Measurements from ENCODE around the gene BCO2. TPM values are rescaled to one million over a fixed set of nuclear protein-coding genes. Genes with fewer than 3 reads are reported as not detected.

Gene BCO2
- total RNA-seq, 1 donor = 0.72 TPM

GRCh38 chr11:112255067-112255720, 79.9 kb downstream of the BCO2 start:
- Histone ChIP-seq H3K79me2 (ENCODE audit: insufficient read depth, low read length) (no peaks in the 10 kb centered on the region), H4K20me1 (ENCODE audit: insufficient read depth, low read length) (no peaks in the 10 kb centered on the region), H3K4me3 (ENCODE audit: insufficient read depth, low read length) (peak overlapping the region; percentile 20), H3K27me3 (ENCODE audit: insufficient read depth, low read length) (no peaks in the 10 kb centered on the region), H3K36me3 (ENCODE audit: insufficient read depth, low read length) (no peaks in the 10 kb centered on the region), H3K27ac (ENCODE audit: low read depth, low read length) (peak overlapping the region; percentile 59), H2AFZ (ENCODE audit: low read length) (peak overlapping the region; percentile 47), H3K4me2 (ENCODE audit: insufficient read depth, low read length) (peak overlapping the region; percentile 47), H3K9me3 (ENCODE audit: low read depth, low read length) (no peaks in the 10 kb centered on the region), H3K4me1 (ENCODE audit: insufficient read depth, low read length) (peaks cover 13% of the 10 kb centered on the region)
- DNase-seq (ENCODE audit: insufficient read length, low spot score, missing footprints) = no peak
- no peak for TF ChIP-seq CTCF (IDR thresholded peaks at IDR 0.05; ENCODE audit: extremely low read depth, low read depth, low read length)

- Histone ChIP-seq H3K4me3 (ENCODE audit: insufficient read depth, low read length) (no peak within 1 kb of the TSS), H3K9me3 (ENCODE audit: low read depth, low read length) (no peaks in the 10 kb centered on the region), H3K27me3 (ENCODE audit: insufficient read depth, low read length) (no peaks in the 10 kb centered on the region), H3K27ac (ENCODE audit: low read depth, low read length) (no peak within 1 kb of the TSS), H4K20me1 (ENCODE audit: insufficient read depth, low read length) (no peaks in the 10 kb centered on the region), H3K4me1 (ENCODE audit: insufficient read depth, low read length) (peaks cover 5% of the 10 kb centered on the region), H2AFZ (ENCODE audit: low read length) (no peak within 1 kb of the TSS), H3K79me2 (ENCODE audit: insufficient read depth, low read length) (no peaks in the 10 kb centered on the region), H3K36me3 (ENCODE audit: insufficient read depth, low read length) (no peaks in the 10 kb centered on the region), H3K4me2 (ENCODE audit: insufficient read depth, low read length) (no peak within 1 kb of the TSS)
- TF ChIP-seq CTCF (IDR thresholded peaks at IDR 0.05; ENCODE audit: extremely low read depth, low read depth, low read length) = no peak
- no peak for DNase-seq (ENCODE audit: insufficient read length, low spot score, missing footprints)
Measured at GRCh38 chr11:112260490-112260889, 85.2 kb downstream of the BCO2 start, which contains the start of gene PLET1. PLET1 (minus strand) TSS chr11:112260860; CDS start chr11:112260589, 271 bp downstream.

DNA sequence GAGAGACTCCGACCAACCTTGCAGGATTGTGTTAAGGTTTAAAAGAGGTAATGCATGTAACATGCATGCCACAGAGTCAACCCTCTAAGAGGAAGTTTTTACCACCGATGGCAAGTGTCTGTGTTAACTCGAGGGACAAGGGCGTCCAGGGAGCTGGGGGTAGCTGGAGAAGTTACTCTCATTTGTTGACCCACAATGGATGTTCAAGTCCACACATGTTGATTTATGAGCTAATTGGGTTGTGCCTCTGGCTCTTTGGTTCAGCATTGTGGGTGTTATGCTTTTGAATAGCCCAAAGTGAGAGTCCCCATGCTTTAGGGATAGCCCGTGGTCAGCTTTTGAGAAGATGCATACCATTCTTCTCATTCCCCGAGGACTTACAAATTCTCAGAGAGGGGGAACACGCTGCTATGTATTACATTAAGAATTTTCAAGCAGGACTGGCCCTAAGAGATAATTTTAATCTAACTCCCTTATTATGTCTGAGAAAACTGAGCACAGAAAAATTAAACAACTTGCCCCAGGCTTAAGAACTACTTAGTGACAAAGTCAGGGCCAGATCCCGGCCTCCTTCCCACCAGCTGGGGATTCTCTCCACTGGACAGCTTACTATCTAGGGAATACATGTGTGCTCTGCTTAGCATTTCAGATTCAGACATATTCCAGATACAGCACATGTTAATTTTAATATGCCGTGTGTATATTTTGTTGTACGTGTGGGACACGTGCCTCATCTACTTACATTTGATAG, 90.5 kb downstream of the BCO2 start:
- Histone ChIP-seq H3K4me3 (ENCODE audit: insufficient read depth, low read length) (no peak overlapping the region), H3K79me2 (ENCODE audit: insufficient read depth, low read length) (no peaks in the 10 kb centered on the region), H2AFZ (ENCODE audit: low read length) (no peak overlapping the region), H4K20me1 (ENCODE audit: insufficient read depth, low read length) (no peaks in the 10 kb centered on the region), H3K27ac (ENCODE audit: low read depth, low read length) (no peak overlapping the region), H3K9me3 (ENCODE audit: low read depth, low read length) (no peaks in the 10 kb centered on the region), H3K27me3 (ENCODE audit: insufficient read depth, low read length) (no peaks in the 10 kb centered on the region), H3K4me2 (ENCODE audit: insufficient read depth, low read length) (no peak overlapping the region), H3K36me3 (ENCODE audit: insufficient read depth, low read length) (no peaks in the 10 kb centered on the region), H3K4me1 (ENCODE audit: insufficient read depth, low read length) (no peaks in the 10 kb centered on the region)
- no peak for TF ChIP-seq CTCF (IDR thresholded peaks at IDR 0.05; ENCODE audit: extremely low read depth, low read depth, low read length)
- no peak for DNase-seq (ENCODE audit: insufficient read length, low spot score, missing footprints)

- Histone ChIP-seq H4K20me1 (ENCODE audit: insufficient read depth, low read length) (no peaks in the 10 kb centered on the region), H3K27ac (ENCODE audit: low read depth, low read length) (no peak overlapping the region), H3K4me1 (ENCODE audit: insufficient read depth, low read length) (no peaks in the 10 kb centered on the region), H3K36me3 (ENCODE audit: insufficient read depth, low read length) (no peaks in the 10 kb centered on the region), H2AFZ (ENCODE audit: low read length) (no peak overlapping the region), H3K9me3 (ENCODE audit: low read depth, low read length) (no peaks in the 10 kb centered on the region), H3K27me3 (ENCODE audit: insufficient read depth, low read length) (no peaks in the 10 kb centered on the region), H3K4me3 (ENCODE audit: insufficient read depth, low read length) (no peak overlapping the region), H3K4me2 (ENCODE audit: insufficient read depth, low read length) (no peak overlapping the region), H3K79me2 (ENCODE audit: insufficient read depth, low read length) (no peaks in the 10 kb centered on the region)
- no peak for DNase-seq (ENCODE audit: insufficient read length, low spot score, missing footprints)
- no peak for TF ChIP-seq CTCF (IDR thresholded peaks at IDR 0.05; ENCODE audit: extremely low read depth, low read depth, low read length)
Measured at GRCh38 chr11:112266410-112266778, 91.1 kb downstream of the BCO2 start.
